Activated CD4-positive, alpha-beta T cell treated with anti-CD3 and anti-CD28 coated beads, Interleukin-2, Interleukin-6, amounts not matched to agents 100 ng/mL and 50 ng/mL, durations not matched to agents 16 hours and 8 hours (primary cell): ENCODE measurements around the gene PLLP.
A peak's percentile ranks its signal among the peaks of the same experiment; 100 is the strongest.
"Not testable (repeated sequence)": the region's sequence is repeated elsewhere in the genome, so short reads cannot be mapped to it uniquely, and the experiment has no call there.

Source experiments
- DNase-seq: peaks from one replicate; pipeline ENCODE4 v3.0.0-alpha.2; 2020

PLLP gene

GRCh38 chr16:57271063-57271345, 13.5 kb downstream of the PLLP start:
- no peak for DNase-seq

DNA sequence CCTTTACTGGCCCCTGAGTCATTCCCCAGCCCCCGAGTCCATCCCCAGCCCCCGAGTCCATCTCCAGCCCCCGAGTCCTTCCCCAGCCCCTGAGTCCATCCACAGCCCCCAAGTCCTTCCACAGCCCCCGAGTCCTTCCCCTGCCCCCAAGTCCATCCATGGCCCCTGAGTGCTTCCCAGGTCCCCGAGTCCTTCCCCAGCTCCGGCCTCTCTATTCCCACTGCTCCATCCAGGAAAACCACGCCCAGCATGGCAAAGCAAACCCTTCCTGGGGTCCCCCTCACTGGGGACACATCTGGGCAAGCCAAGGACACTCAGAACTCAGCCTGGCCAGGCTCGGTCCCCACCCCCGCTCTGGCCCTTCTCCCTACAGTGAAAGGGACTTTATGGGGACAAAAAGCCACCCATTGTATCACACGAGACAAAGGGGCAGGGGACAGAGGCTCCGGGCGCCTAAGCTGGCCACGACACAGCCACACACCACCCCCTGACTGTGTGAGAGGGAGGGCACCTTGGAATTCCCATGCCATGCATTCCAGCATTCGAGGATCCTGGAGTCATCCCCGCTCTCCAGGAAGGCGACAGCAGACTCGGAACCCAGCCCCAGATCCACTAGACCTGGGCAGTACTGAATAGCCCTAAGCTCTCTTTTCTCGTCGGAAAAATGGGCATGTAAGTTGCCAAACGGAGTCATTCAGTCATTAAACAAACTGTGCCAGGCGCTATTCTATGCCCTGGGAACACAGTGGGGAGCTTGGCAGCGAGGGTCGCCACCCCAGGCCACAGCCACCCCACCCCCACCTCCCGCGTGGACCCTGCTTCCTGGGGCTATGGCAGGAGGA, 14.0 kb downstream of the PLLP start:
- no peak for DNase-seq

- DNase-seq: no peak
These were observed 15.4 kb downstream of the PLLP start for GRCh38 chr16:57268804-57269800.

- not testable (repeated sequence) for DNase-seq
These were observed 17.1 kb downstream of the PLLP start for GRCh38 chr16:57267343-57267742.

DNA sequence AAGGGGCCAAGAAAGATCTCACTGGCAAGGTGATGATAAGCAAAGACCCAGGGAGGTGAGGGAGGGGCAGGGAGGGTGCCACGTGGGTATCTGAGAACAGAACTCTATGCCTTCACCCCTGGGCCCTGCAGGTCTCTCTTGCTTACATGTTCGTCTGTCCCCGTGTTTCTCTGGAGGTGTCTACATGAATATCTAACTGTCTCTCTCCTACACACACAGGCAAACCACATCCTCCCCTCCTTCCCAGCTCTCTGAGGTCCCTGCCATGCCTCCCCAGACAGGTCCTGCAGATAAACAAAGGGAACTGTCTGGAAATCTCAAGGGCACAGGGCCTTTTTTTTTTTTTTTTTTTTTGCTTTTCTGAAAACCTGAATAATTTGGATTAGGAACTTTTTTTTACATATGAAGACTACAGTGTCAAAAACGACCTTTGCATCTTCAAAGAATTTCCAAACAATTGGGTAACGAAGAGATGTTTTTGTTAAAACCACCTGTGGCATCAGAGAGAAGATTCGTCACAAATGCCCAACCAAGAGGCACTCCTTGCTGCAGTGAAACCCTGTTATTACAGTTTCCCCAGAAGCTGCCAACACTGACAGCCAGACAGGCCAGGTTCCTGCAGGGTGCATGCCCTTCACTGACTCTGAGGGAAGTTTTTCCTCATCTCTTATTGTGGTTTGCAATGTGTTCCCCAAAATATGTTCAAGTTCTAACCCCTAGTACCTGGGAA, 17.8 kb downstream of the PLLP start:
- peak; percentile 25 for DNase-seq

GRCh38 chr16:57265850-57266530, 18.5 kb downstream of the PLLP start:
- DNase-seq: no peak

GRCh38 chr16:57264950-57265371, 19.5 kb downstream of the PLLP start:
- no peak for DNase-seq

- DNase-seq: no peak
These were observed 20.1 kb downstream of the PLLP start for GRCh38 chr16:57264381-57264780.

GRCh38 chr16:57263541-57264351, 20.7 kb downstream of the PLLP start:
- DNase-seq: no peak

GRCh38 chr16:57262841-57263540, 21.5 kb downstream of the PLLP start:
- DNase-seq: no peak

GRCh38 chr16:57261806-57262205, 22.7 kb downstream of the PLLP start:
- DNase-seq: no peak

- DNase-seq: peak; percentile 7
These were observed 24.1 kb downstream of the PLLP start for GRCh38 chr16:57260294-57260929.

DNA sequence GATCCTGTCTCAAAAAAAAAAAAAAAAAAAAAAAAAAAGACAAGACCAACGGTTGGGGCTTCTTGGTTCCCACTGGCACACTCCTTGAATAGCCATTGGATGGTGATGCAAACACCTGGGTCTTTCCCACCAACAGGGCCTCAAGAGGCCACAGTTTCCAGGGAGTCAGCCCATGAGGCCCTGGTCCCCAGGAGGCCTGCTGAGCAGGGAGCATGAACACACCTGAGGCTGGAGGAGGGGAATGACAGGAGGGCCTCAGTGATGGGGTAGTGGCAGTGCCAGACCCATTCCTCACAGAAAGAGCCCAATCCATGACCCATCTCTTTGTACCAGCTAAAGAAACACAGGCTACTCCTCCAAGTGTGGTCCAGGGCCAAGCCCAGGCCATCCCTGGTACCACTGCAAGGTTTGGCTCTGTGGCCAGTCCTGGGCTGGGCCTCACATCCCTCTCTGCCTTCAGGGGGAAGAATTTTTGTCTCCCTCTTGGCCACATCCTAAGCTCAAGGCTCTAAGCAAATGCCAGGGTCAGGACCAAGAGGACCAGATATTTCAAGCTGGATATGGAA, 25.5 kb downstream of the PLLP start:
- DNase-seq: no peak

GRCh38 chr16:57258226-57258909, 26.1 kb downstream of the PLLP start:
- no peak for DNase-seq

- no peak for DNase-seq
These were observed 26.9 kb downstream of the PLLP start for GRCh38 chr16:57257455-57258070.

DNA sequence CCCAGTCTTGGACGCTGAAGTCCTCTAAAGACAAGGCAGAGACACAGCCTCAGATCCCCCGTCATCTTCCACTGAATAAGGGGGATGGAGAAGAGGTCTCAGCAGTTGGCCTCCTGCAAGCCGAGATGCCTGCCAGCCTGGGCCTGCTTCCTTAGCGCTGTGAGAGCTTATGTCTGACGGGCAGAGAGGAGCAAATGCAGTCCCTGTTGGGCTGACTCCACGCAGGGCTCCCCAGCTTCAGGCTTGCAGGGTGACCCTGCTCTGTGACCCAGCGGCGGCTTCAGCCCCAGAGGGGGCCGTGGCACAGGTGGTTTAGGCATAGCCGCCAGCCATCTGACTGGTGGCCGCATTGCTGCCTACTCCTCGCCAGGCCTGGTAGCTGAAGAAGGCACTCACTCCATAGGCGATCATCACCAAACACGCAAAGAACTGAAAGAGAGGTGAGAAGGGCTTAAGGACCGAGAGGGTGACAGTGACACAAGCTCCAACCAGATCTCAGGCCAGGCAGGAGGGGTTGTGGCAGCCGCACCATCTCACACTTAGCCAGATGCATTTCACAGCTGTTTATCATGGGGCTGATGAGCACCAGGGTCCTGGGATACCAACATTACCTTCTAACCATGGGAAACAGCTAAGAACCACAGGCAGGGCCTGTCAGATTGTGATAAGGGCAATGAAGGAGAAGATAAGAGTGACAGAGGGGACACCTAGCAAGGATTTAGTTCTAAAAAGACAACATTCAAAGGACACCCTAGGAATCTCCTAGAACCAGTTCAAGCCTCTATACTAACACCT, 27.7 kb downstream of the PLLP start:
- no peak for DNase-seq

GRCh38 chr16:57255686-57256415, 28.6 kb downstream of the PLLP start:
- DNase-seq: no peak
